NCI-H526 treated with DMSO at 0.1 percent for 48 hours (cell line): Measurements from ENCODE around the gene CDY2B.
"Not testable (repeated sequence)": the region's sequence is repeated elsewhere in the genome, so short reads cannot be mapped to it uniquely, and the experiment has no call there.

Experiments used
- DNase-seq: peaks from one replicate; lab custom pipeline; 2025; lab: John Stamatoyannopoulos, UW

The CDY2B gene, protein sequence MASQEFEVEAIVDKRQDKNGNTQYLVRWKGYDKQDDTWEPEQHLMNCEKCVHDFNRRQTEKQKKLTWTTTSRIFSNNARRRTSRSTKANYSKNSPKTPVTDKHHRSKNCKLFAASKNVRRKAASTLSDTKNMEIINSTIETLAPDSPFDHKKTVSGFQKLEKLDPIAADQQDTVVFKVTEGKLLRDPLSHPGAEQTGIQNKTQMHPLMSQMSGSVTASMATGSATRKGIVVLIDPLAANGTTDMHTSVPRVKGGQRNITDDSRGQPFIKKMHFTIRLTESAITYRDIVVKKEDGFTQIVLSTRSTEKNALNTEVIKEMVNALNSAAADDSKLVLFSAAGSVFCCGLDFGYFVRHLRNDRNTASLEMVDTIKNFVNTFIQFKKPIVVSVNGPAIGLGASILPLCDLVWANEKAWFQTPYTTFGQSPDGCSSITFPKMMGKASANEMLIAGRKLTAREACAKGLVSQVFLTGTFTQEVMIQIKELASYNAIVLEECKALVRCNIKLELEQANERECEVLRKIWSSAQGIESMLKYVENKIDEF

DNA sequence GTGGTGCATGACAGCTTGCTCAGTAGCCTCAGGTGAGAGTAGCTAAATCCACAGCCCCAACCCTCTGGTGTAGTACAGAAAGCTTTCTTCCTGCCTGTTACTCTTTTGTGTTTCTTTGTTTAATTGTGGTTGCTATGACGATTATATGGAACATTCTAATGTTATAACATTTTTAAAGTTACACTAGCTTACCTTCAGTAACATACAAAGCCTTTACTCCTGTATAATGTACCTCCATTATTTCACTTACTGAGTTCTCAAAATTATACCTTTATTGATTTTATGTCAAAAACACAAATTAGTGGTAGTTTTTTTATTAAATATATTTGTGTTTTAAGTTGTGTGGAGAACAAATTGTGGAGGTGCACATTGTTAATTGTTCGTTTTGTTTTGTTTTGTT lies at the start of gene CDY2B:
TSS of gene CDY2B (minus strand) at position 101 of the 400 bp plus-strand sequence. CDS start 328 bp downstream, outside the sequence.
- DNase-seq: not testable (repeated sequence)

DNA sequence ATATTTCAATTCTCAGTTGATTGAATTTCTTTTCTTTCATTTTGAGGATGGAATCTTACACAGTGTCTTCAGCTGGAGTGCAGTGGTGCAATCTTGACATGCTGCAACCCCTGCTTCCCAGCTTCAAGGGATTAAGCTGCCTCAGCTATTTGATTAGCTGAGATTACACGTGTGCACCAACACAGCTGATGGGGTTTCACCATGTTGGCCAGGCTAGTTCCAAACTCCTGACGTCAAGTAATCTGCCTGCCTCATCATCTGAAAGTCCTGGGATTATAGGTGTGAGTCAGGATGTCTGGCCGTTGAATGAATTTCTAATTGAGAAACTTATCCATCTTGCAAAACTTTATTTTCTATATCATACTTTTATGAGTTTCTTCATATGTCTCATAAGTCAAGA lies 28.0 kb upstream of the CDY2B start:
- DNase-seq: not testable (repeated sequence)

DNA sequence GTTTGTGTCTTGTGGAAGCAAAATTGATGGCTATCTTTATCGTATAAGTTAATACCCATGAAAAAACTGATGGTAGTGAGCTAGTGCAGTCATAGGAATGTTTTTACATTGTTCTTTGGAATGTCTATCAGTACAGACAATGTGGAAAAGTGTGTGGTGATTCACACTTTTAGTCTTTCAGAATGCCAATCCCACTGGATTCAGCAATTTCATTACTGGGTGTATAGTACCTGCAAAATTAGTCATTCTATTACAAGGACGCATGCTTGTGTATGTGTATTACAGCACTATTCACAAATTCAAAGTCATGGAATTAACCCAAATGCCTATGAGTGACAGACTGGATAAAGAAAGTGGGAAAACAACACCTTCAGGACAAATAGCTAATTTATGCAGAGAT lies 27.3 kb upstream of the CDY2B start:
- not testable (repeated sequence) for DNase-seq

DNA sequence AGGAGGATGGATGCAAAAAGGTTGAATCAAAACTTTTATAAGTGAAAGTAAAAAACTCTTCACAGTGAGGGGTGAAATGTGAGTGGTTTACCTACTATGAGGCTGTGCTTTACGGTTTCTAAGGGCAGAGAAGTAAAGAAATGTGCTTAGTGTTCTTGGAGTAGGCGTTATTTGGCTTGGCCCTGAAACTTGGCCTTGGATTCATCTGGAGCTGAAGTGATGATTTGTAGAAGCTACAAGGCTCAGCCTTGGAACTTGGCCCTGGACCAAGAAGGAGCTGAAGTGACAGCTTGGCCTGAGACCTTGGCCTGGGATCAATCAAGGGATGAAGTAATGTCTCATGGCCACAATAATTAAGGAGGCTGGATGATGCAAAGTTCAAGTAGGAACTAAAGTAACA lies 1.7 kb upstream of the CDY2B start:
- not testable (repeated sequence) for DNase-seq

DNA sequence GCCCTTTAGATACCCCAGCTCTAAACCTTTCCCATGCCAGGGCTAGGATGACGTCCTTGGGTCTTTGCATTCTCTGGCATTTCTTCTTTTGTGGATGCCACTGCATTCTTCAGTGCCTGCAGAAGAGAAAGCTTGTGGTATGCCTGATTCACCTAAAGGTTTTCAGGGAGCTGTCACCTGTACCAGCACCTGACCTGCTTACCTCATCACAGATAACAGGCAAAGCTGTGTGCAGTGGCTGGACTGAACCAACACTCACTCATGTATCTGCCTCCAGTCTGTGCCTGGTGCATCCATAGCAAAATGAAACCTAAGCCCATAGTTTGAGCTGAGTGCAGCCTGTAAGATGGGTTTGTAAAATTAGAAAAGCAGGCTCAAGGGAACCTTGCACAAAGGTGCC lies 3.3 kb downstream of the CDY2B start:
- DNase-seq: not testable (repeated sequence)

DNA sequence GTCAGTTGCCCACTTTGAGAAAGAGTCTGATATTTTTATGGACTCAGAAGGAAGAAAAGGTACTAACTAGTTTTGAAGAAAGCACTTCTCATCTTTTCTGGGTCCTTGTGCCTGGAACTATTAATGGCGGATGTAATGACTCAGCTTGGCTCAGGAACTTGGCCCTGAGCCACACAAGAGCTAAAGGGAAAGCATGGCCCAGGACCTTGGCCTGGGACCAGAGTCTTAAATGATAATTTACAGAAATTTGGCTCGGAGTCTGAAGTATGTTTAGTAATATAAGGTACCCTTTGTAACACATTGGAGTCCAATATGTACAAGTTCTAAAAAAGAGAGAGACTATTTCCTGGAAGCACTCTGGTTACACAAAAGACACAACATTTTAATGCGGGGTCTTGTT lies 4.6 kb downstream of the CDY2B start:
- DNase-seq: not testable (repeated sequence)

DNA sequence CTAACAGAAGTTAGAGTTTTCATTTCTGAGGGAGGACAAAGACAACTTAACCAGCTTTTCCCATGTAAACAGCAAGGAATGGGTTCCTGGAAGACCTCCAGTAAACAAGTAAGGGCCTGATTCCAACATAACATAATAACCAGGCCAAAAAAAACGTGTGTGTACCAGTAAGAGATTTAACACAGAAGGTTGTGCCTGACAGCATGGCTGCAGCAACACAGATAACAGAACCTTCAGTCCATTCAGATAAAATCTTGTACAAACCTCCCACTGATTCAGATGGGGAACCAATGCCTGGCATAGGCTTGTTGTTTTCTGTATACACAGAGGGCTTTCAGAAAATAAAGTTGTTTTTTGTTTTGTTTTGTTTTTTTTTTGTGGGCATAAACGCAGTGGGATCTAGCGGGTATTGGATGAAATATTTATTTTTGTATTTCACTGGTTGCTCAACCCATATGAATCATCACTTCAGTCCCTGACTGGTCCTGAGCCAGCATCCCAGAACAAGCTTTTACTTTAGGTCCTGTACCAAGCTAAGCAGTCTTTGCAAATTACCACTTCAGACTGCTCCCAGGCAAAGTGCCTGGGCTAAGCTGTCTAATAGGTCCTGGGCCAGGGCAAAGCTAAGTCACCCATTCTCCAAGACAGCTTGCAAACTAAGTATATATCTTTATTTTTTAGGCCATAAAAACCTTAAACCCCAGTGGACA lies 8.7 kb downstream of the CDY2B start:
- DNase-seq: not testable (repeated sequence)

DNA sequence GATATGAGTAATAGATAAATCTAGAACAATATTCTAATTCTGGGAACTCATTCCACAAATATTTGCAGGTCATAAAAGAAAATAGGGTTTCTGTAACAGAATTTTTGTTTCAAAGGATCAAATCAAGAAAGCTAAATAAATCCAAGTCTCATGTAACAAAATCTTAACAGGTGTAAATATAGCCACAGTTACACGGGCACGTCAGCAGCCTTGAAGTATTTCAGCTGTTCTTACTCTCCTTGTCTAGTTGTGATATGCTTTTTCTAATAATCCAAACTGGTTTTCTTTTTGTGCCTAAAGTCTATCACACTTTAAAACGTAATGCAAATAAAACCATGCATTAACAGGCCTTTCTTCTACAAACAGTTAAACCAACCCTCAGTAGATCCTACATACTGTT lies 9.3 kb downstream of the CDY2B start:
- not testable (repeated sequence) for DNase-seq

DNA sequence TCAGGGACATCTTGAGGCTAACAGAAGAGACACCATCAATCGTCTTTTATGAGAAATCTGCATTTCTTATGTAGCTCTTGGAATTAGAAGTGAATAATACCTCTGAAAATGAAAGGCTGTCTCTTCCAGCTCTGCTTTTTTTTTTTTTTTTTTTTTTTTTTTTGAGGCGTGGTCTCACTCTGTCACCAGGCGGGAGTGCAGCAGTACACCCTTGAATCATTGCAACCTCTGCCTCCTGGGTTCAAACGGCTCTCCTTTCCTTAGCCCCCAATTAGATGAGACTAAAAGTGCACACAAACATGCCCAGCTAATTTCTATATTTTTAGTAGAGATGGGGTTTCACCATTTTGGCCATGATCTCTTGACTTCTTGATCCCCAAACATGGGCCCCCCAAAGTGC lies 12.2 kb downstream of the CDY2B start:
- DNase-seq: not testable (repeated sequence)

DNA sequence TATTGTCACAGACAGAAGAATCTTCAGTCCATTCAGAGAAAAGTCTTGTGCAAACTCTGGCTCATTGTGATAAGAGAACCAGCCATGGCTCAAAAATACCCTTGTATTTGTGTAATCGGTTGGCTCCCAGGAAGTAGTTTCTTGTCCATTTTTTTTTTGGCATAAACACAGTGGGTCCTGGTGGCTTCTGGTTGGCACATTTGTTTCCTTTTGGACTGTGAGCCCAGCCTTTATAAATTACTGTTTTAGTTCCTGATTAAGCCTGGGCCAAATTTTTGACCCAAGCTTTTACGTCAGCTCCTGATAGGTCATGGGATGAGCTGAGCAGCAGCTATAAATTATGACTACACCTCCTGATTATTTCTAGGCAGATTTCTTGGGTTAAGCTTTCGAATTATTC lies 19.4 kb downstream of the CDY2B start:
- DNase-seq: not testable (repeated sequence)

DNA sequence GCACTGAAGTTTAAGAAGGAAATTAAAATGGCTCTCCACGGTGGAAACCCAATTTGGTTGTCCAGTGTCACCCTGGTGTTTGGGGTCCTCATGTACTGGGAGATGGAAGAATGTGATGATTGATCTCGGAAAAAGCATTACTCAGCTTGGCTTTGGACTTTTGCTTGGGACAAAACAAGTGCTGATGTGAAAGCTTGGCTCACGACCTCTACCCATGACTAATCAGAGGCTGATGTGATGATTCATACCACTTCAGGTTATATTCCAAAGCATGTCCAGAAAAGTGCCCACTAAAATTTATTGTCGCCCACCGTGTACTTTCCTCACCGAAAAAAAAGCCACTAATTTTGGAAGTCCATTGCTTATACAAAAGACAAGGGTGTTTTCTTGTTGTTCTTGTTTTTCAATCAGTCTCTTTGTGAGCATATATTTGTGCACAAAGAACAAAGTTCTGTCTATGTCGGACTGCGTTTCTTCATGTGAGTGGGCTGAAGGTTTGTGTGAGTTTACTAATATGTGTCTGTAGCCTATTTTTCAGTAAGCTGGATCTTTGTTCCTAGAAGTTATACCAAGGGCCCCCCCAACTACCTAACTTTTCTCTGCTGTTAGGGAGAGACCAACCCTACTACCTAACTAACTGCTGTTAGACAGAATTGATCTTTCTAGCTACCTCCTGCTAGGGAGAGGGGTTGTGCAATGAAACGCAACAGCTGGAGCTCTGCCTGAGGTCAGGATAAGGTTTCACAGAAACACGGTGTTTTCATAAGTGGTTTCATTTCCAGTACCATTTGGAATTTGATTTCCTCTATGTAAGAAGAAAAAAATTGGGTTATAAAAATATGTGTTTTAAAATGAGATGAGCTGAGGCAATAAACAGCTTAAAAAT lies 22.8 kb downstream of the CDY2B start:
- not testable (repeated sequence) for DNase-seq

DNA sequence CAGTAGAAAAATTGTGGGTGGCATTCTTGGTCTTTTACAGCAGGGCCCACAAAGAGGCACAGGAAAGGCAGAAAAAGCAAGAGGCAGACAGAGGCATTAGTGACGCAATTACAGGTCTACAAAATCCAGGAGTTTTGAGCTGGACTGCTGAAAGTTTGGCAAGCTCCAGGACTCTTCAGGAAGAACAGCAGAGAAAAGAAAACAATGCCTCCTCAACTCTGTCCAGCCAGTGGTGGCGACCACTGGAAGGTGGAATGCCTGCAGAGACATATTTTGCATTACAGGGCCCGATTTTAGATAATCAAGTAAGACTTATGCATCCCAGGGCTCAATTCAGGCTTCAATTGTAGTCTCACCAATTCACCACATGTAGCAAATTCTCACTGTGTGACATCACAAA lies 23.5 kb downstream of the CDY2B start:
- not testable (repeated sequence) for DNase-seq

DNA sequence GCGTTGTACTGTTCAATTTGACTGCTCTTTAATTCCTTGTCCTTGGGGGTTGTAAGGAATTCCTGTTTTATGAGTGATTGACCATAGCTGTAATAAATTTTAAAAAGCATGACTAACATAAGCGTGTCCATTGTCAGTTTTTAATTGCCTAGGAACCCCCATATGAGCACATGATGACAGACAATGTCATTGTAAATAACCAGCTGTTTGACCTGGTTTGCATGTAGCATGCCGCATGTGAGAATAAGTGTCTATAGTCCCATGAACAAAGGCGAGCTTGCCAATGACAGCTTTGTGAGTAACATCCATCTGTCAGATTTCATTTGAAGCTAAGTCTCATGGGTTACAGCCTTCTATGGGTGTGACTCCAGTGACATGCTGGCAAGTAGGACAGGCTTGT lies 30.9 kb downstream of the CDY2B start:
- not testable (repeated sequence) for DNase-seq

DNA sequence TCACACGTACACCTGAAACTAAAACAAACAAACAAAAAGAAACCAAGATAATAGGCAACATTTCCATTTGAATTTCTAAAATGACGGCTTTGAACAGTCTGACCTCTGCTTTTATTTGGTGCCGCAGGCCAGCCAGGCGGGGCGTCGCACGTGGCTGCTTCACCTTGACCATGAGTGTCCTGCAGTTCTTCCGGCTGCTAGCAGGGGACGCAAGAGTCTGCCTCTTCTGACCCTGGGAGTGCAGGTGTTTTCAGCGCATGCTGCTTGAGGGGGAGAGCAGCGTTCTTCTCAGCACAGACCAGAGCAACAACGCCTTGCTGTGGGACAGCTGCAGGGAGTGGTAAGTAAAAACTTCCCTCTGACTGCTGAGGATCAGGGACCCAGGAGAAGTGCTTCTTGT lies 47.9 kb downstream of the CDY2B start:
- not testable (repeated sequence) for DNase-seq
